Testis (tissue), 2 donors: ENCODE results near the gene SUFU.

Experiments
- POLR2A ChIP-seq: fragments of 450-650 bp; IDR thresholded peaks from one replicate; pipeline ENCODE4 v1.6.1; 2017; ENCODE audit warnings: antibody characterized with exemption, mild to moderate bottlenecking, moderate library complexity
- TF ChIP-seq, protein P1 (sequence below), 3 experiments: fragments of 450-650 bp in 2 of 3; fragments of 200-600 bp in 1 of 3; sonication (generic) in 1 of 3; IDR thresholded peaks; one replicate each; pipeline ENCODE4 v1.5.1; 2016 to 2019; ENCODE audit warnings: antibody characterized with exemption in 3 of 3, mild to moderate bottlenecking in 2 of 3, moderate library complexity in 1 of 3

DNA sequence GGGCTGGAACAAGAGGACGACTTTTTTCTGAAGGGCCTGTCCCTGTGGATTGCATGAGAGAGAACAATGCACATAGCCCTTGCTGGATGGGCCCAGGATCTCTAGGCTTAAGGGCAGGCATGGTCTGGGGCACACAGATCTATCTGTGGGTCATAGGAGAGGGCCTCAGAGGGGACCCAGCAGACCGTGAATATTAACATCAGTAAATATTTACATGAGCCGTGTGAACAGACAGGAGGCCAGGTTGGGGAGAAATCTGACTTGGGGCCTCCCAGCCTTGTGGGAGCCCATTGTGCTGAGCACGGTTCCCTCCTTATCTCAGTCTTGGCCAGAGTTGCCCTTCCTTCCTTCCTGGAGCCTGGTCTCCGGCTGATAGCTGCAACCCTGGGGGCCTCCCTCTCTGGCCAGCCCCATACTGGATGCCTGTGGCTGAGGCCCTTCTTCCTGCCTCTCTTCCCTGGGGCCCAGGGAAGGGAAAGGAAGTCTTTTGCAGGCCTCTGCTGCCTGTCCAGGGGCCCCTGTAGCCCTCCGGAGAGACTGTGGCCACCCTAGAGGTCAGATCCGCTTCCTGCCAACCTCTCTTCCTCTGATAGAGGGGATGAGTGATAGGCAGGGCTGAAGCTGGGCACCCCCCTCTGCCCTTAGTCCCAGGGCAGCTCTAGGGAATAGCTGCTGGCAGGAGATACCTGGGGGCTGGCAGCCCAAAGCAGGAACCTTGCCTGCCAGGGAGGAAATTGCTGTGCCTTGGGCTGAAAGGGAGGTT, 96.0 kb downstream of the SUFU start:
- TF ChIP-seq, protein P1, sequence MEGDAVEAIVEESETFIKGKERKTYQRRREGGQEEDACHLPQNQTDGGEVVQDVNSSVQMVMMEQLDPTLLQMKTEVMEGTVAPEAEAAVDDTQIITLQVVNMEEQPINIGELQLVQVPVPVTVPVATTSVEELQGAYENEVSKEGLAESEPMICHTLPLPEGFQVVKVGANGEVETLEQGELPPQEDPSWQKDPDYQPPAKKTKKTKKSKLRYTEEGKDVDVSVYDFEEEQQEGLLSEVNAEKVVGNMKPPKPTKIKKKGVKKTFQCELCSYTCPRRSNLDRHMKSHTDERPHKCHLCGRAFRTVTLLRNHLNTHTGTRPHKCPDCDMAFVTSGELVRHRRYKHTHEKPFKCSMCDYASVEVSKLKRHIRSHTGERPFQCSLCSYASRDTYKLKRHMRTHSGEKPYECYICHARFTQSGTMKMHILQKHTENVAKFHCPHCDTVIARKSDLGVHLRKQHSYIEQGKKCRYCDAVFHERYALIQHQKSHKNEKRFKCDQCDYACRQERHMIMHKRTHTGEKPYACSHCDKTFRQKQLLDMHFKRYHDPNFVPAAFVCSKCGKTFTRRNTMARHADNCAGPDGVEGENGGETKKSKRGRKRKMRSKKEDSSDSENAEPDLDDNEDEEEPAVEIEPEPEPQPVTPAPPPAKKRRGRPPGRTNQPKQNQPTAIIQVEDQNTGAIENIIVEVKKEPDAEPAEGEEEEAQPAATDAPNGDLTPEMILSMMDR (IDR thresholded peaks at IDR 0.05) = no peak
- no peak for TF ChIP-seq POLR2A
